ENCODE data around the gene C2CD4C.
"Not testable (repeated sequence)": the region's sequence is repeated elsewhere in the genome, so short reads cannot be mapped to it uniquely, and the experiment has no call there.

C2CD4C gene

DNA sequence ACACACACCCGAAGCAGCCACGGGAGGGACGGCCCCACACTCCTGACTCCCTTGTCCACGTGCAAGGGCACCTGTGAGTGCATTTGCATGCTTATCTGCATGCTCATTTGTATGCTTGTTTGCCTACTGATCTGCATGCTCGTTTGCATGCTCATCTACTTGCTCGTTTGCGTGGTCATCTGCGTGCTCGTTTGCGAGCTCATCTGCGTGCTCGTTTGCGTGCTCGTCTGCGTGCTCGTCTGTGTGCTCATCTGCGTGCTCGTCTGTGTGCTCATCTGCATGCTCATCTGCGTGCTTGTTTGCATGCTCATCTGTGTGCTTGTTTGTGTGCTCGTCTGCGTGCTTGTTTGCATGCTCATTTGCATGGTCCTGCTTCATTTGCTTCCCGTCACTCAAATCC, 28.1 kb upstream of the C2CD4C start:
- no peak for DNase-seq

DNA sequence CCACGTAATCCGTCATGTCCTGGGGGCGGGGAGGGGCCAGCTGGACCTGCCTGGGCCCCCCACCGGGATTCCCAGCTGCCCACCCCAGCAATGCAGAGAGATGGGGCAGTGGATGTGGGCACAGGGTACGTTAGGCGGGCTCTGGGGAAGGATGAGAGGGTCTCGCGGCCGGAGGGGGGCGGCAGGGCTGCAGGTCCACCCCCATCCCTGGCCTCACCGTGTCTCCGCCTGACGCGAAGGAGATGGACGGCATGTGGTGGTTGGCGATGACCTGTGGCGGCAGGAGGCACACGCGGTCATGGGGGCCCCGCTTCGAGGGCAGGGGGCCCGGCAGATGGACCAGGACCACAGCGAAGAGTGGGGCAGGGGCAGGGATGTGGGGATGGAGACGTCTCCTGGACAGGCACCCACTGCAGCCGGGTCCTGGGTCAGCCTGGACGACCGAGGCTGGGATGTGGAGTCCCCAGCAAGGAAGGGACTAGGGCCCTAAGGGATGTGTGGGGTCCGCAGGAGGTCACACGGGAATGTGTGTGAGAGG, 27.5 kb upstream of the C2CD4C start:
- DNase-seq, result no peak

DNA sequence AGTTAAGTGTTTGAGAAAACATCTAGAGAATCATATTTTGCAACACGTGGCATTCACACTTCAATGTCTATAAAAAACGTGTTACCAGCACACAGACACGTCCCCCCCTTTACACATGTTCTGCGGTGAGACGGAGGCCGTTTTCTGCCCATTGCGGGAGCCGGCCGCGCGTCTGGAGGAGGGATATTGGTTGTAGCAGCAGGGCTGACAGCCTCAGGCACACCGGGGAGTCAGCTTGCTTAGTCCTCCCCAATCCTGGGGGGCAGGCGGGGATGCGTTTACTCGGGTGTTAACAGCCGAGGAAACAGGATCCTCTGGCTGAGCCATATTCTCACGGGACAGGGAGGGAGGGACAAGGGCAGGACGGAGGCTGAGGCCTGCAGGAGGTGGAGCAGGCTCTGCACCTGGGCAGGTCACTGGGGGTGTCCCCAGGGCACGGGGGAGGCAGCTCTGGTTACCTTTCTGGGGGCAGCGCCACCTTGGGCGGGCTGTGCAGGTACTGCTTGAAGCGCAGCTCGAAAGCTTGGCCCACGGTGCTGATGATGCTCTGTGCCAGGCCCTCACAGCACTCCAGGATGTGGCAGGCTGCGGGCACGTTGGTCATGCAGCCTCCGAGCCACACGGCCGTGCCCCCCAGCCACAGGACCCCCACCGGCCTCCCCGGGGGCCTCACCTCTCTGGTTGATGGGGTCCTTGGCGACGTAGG, 26.9 kb upstream of the C2CD4C start:
- DNase-seq, result no peak

DNA sequence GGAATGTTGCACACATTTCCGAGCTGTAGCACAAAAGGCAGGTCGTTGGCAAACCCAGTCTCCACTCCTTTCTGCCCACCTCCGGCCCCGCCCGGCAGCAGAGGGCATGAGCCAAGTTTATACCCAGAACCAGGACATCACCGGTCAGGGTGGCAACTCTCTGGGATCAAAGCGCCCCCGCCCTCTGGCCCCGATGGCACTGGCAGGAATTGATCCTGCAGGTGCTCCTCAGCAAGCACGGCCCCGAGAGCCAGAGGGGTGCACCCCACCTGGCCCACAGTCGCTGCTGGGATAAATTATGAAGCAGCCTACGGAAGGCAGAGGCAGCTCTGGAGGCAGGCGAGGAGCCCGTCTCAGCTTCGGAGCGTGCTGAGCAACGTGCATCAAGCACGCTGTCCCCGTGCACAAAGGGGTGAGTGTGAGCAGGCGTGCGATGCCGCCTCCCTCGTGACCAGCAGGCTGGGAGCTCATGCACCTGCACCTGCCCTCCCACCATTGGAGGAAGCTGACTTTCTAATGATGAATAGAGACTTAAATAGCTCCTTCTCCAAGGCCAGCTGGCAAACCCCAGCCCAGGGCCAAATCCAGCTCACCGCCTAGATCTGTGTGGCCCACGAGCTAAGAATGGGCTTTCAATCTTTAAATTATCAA, 26.2 kb upstream of the C2CD4C start:
- DNase-seq, result no peak

DNA sequence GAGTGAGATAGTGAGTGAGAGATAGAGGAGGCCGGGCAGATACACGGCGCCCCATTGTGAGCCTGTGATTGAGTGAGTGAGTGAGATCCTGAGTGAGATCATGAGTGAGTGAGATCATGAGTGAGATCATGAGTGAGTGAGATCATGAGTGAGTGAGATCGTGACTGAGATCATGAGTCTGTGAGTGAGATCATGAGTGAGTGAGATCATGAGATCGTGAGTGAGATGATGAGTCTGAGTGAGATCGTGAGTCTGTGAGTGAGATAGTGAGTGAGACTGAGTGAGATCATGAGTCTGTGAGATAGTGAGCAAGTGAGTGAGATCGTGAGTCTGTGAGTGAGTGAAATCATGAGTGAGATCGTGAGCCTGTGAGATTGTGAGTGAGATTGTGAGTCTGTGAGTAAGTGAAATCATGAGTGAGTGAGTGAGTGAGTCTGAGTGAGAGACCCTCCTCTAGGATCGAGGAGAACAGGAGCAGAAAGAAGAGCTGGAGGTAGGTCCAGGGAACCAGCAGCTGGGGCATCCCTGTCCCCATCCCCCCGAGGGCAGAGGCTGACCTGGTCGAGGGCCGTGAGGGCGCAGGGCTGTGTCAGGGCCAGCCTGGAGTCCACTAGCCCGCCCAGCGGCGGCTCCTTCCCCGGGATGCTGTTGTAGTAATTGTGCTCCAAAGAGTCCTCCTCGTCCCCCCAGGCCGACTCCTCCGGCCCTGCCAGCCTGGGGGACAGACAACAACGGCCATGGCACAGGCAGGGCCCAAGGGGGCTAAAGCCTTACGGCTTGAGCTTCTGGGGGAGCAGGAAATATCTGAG, 25.4 kb upstream of the C2CD4C start:
- no peak for DNase-seq

DNA sequence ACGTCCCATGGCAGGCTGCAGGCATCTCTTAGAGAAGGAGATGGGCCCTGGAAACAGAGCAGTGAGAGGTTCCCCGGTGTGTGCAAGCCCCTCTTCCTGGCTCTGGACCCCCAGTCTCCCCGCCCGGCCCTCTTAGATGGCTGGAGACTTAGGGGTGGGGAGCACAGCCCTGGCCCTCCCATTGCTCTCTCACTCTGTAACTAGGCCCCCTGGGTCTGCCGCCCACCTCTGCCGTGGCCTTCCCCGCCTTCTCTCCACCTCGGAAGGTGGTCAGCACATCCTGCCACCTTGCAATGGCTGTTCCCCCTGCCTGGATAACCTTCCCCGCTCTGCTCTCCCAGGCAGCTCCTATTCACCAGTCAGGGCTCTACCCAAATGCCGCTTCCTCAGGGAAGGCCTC, 21.8 kb upstream of the C2CD4C start:
- no peak for DNase-seq

DNA sequence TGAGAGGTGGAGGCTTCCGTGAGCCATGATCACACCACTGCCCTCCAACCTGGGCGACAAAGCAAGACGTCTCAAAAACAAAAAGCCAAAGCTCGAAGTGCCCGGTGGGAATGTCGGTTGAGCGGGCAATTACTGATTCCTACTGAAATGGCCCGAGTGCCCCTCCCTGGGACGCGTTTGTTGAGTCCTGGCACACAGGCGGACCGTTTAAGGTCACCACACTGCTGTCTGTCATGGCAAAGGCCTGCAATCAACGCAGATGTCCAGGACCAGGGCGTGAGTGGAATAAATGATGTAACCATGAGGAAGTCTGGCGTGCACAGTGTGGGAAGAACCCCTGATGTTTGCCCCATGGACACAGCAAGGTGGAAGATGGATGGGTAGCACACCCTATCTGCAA, 19.2 kb upstream of the C2CD4C start:
- no peak for DNase-seq

DNA sequence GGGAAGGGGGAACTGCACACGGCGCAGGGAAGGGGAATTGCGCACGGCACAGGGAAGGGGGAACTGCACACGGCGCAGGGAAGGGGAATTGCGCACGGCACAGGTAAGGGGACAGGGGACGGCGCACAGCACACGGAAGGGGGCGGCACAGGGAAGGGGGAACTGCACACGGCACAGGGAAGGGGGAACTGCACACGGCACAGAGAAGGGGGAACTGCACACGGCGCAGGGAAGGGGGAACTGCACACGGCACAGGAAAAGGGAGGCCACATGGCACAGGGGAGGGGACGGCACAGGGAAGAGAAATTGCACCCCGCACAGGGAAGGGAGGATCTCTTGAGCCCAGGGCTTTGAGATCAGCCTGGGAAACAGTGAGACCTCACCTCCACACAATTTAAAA, 18.7 kb upstream of the C2CD4C start:
- DNase-seq, result not testable (repeated sequence)

DNA sequence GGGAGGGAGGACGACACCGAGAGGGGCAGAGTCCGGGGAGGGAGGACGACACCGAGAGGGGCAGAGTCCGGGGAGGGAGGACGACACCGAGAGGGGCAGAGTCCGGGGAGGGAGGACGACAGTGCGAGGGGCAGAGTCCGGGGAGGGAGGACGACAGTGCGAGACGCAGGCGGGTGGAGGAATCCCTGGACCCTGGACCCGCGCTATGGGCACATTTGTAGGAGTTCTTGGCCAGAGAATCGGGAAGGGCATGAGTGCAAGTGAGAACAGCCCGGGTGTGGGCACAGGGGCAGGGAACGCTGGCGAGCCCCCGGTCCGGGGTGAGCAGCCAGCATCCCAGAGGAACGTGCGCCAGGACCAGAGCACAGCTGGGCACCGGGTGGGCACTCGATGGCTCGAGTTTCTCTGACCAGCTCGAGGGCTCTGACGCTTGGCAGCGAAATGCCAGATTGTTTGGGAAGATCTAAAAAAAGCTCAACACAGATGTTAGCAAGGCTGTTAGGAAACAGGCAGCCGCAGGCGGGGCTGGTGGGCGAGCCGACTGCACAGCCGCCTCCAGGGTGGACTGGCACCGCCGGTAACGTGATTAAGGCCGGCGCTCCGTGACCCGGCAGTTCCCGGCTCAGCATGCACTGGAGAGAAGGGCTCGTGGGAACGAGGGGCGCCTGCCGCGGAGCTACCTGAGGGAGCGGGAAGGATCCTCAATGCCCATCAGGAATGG, 17.9 kb upstream of the C2CD4C start:
- DNase-seq, result no peak

DNA sequence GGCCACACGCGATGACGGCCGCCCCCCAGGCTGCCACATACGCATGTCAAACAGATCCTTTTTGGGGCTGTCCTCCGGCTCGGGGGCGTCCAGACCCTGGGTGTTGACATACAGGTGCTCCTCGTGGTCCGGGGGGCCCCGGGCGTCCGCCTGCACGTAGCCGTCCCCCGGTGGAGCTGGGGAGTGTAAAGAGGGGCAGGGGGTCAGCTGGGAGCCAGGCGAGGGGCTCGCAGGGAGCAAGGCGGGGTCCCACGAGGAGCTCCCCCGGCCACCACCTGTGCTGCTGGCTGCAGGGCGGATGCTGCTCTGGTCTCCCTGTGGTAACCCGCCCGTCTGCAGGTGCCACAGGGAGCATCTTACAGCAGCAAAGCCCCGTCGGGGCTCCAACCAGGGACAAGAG, 16.1 kb upstream of the C2CD4C start:
- no peak for DNase-seq

DNA sequence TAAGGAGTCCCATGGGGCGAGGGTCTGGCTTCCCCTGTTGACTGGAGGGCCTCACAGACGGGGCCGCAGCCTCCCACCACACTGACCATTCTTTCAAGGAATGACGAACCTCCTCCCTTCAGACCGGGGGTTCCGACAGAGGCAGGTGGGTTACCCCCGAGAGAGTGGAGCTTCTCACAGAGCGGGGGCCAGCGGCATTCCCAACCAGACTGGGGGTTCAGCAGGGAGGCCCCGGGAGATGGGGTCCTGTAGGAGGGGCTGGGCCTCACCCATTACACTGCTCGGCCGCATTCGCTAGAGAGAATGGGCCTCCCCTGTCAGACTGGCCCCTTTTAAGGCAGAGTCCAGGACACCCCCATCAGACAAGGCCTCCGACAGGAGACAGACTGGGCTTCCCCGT, 15.6 kb upstream of the C2CD4C start:
- DNase-seq, result no peak

DNA sequence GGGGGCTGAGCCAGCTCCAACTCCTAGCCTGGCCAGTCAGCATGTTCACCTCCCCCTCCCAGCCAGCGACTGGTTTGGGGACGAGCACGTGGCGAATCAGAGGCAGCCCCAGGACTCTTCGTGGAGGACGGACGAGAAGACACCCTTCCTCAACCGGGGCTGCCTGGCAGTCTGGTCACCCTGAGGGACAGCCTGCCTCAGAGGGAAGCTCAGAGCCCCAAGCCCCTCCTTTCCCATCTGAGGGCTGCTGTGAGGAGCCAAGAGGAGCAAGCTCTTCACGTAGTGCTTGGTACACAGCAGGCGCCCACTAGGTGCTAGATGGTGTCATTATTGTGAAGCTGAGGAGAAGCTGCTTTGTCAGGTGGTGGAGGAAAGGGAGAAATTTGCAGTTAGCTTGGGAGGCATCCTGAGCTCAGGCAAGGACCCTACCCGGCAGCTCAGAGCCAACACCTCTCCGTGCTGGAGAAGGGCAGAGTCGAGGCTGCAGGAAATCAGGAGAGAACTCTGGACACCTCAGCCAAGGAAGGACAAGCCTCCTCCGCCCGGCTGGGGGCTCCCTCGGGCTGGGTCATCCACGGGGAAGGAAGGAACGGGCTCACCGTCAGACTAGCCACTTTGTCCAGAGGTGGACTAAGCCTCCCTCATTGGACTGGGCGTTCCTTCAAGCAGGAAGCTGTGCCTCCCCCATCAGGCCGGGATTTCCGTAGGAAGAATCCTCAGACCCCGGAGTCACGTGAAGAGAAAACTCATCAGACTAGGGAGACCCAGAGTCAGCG, 14.9 kb upstream of the C2CD4C start:
- no peak for DNase-seq

DNA sequence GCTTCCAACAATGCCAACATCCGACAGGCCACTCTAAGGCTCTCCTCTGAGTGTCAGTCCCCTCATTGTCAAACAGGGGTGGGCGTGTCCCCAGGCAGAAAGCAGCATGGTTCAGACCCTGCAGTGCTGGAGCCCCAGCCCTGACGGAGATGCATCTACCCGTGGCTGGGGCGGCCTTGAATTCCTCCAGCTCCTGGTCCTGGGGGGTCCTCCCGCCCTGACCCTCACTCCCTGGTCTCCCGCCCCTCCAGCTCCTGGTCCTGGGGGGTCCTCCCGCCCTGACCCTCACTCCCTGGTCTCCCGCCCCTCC, 13.9 kb upstream of the C2CD4C start:
- not testable (repeated sequence) for DNase-seq

DNA sequence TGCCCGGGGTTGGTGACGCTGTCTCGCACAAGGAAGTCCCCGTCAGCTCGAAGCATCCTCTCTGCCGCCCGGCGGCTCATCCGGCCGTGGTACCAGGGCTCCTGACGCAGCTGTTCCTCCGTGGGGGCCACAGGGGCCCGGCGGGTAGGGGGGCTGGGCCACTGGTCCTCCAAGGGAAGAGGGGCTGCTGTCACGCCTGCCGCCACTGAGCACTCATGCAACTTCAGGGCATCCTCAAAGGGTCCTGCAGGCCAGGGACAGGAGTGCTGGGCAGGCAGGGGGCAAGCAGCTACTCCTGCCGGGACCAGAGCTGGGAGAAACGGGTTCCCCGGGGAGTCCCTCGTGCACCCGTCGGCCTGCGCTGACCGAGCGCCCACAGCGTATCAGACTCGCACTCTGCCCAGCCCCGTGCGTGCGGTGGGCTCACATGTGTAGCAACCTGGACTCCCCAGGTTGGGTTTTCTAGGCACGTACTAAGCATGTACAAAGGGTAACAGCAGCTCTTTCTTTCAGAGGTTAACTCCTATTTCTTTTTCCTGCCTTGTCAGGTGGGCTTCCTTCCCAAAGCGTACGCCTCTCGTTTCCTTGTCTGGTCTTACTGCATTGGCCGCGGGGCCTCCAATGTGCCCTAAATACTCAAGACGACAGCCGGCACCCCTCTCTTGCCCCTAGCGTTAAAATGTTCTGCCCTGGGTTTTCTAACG, 13.4 kb upstream of the C2CD4C start:
- no peak for DNase-seq

DNA sequence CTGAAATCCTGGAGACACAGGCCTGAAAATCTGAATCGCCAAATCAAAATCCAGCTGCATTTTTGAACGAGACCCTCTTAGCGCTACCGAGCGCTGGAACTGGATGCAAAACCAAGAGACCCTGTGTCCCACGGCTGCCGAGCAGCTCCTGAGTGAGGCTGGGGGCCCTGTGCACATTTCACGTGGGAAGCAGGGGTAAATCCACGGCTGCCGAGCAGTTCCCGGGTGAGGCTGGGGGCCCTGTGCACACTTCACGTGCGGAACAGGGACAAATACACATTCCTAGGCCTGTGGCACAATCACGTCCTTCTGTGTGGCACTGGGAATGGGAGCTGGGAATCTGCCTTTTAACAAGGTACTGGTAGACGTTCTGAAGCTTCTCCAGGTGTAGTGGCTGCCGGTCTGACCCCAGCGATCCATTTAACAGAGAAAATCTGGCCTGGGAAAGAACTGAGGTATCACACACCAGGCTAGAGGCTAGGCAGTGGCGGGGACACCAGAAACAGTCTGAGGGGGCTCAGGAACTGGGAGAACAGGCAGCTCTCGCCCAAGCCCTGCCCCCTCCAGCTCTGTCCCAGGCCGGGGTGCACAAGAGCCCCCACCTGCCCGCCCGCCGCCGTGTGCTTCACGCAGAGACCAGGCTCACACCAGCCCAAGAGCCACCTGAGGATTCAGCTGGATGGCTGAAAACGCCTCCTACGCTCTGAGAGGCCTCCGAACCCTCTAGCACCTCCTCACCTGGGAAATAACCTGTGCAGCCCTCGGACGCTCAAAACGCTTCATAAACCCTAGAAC, 11.0 kb upstream of the C2CD4C start:
- DNase-seq, result no peak

DNA sequence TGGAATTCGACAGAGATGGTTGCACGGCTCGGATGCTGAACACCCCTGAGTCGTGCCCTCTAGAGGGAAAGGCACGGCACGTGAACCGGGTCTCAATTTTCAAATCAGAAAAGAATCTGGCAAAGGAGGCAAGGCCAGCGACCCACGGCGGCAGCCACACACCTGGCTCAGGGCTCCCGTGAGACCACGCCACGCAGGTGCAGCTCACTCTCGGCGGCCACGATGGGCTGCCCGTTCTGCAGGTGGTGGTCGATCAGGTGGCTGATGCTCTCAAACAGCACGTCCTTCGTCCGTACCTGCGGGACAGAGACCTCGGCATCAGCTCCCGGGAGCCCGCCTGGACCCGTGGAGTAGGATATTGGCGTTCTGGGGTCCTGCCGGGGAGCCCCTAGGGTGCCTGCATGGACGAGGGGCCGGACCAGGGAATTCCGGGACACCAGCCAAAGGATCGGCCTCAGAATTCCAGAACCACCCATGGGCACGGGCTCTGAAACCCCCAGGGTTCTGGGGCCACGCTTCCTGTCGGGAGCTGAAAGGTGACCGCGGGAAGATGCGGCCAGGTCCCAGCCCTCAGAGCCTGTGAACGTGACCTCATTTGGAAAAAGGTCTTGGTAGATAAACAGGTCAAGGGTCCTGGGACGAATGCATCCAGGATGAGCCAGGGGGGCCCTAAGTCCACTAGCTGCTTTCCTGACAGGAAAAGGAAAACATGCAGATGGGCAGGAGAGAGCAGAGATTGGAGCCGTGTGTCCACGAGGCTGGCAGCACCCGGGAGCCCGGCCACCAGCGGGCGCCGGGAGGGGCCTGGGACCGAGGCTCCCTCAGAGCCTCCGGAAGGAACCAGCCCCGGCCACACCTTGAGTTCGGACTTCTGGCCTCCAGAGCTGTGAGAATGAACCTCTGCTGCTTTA, 10.1 kb upstream of the C2CD4C start:
- DNase-seq, result no peak

DNA sequence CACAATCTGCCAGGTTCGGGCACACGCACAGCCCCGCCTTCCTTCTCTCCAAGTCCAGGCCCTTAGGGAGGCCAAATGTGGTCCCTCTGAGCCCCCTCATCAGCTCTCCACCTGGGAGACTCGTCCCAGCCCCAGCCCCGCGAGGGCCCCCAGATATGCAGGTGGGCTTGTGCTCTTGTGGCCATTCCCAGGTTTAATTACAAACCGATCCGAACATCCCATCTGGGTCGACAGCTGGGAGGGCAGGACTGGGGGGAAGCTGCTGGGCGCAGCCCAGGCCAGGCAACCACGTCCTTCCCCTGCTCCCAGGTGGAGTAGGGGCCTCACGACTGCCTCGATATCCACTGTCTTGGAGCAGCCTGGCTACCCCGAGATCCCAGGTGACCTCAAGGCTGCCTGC, 7.5 kb upstream of the C2CD4C start:
- DNase-seq, result no peak

DNA sequence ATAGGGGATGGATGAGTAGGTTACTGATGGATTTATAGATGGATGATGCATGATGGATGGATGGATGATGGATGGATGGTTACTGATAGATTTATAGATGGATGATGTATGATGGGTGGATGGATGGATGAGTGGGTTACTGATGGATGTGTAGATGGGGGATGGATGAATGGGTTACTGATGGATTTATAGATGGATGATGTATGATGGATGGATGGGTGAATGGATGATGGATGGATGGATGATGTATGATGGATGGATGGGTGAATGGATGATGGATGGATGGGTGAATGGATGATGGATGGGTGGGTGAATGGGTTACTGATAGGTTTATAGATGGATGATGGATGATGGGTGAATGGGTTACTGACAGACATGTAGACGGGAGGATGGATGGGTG, 6.3 kb upstream of the C2CD4C start:
- DNase-seq, result no peak

DNA sequence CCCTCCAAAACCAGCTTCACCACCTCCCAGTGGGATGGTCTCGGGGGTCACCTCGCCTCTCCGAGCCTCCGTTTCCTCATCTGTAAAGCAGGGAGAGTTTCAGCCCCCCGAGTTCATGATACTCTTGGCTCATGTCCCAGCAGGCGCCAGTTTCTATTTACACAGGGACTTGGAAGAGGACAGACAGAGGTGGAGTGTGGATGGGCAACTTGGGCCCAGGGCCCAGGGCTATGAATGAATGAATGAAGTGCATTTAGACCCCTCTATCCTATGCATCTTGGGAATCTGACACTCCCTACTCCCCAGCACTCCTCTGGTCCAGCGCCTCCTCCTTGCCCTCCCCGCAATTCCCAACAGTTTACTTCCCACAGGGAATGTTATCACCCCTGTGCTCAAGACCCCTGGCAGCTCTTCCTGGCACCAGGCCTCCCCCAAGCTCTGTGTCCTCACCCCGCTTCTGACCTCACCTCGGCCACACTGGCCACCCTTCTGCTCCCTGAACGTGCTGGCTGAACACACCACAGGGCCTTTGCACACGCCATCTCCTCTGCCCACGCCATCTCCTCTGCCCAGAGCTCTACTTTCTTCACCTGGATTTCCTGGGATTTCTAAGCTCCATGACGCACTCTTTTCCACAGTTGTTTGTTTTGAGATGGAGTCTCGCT, 4.9 kb upstream of the C2CD4C start:
- DNase-seq, result no peak

All from CD4-positive, alpha-beta T cell treated with Interleukin-12 subunit alpha and Interleukin-12 subunit beta, for 1 hour (primary cell).